Transverse colon (tissue), 4 donors: ENCODE data around the gene ZNF248.

ENCODE experiments used
- CTCF ChIP-seq, 5 experiments: fragments of 200-600 bp in 3 of 5; fragments of 450-650 bp in 2 of 5; sonication (generic) in 3 of 5; IDR thresholded peaks; 1 replicate in 2 of 5; 2 replicates in 3 of 5; pipeline ENCODE4 v1.5.1; 2016 to 2017; ENCODE audit warnings: antibody characterized with exemption in 5 of 5, inconsistent platforms in 3 of 5, mild to moderate bottlenecking in 2 of 5, moderate library complexity in 1 of 5
- POLR2A ChIP-seq: fragments of 450-650 bp; IDR thresholded peaks from one replicate; pipeline ENCODE4 v1.6.1; 2016; ENCODE audit warnings: antibody characterized with exemption, mild to moderate bottlenecking, moderate library complexity
- POLR2AphosphoS5 ChIP-seq, 3 donors: sonication (generic); formaldehyde crosslinking; IDR thresholded peaks; one replicate each; pipeline ENCODE4 v1.6.1; 2016; ENCODE audit warnings: antibody characterized with exemption in 3 of 3

- TF ChIP-seq POLR2A (no peak), CTCF (IDR thresholded peaks at IDR 0.05) (no peak), POLR2AphosphoS5 (IDR thresholded peaks at IDR 0.05) (no peak)
Measured at GRCh38 chr10:37839243-37839642, 18.2 kb downstream of the ZNF248 start.
